ENCODE measurements around the gene SNX25.
"Not testable (repeated sequence)": the region's sequence is repeated elsewhere in the genome, so short reads cannot be mapped to it uniquely, and the experiment has no call there.

DNA sequence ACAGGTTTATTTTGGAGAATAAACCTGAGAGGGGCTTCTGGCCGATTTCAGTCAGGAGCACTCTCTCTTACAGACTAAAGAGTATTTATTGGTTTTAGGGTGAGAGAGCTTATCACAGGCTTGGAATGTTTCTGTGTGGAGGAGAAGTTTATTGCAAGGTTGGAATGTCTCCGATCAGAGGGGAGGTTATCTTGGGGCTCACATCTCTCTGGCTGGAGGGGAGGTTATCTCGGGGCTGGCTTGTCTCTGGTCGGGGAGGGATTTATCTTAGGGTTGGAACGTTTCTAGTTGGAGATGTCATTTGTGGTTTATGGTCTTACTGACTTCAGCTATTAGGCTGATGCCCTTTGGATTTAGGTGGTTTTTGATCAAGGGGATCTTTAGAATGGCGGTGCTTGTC is 115.0 kb downstream of the SNX25 start:
- TF ChIP-seq, protein P1, sequence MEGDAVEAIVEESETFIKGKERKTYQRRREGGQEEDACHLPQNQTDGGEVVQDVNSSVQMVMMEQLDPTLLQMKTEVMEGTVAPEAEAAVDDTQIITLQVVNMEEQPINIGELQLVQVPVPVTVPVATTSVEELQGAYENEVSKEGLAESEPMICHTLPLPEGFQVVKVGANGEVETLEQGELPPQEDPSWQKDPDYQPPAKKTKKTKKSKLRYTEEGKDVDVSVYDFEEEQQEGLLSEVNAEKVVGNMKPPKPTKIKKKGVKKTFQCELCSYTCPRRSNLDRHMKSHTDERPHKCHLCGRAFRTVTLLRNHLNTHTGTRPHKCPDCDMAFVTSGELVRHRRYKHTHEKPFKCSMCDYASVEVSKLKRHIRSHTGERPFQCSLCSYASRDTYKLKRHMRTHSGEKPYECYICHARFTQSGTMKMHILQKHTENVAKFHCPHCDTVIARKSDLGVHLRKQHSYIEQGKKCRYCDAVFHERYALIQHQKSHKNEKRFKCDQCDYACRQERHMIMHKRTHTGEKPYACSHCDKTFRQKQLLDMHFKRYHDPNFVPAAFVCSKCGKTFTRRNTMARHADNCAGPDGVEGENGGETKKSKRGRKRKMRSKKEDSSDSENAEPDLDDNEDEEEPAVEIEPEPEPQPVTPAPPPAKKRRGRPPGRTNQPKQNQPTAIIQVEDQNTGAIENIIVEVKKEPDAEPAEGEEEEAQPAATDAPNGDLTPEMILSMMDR (IDR thresholded peaks at IDR 0.05), result not testable (repeated sequence)
- not testable (repeated sequence) for TF ChIP-seq EZH2 (IDR thresholded peaks at IDR 0.05; ENCODE audit: borderline replicate concordance, insufficient read depth, low read depth, low read length, poor library complexity, severe bottlenecking)

Data from B cell (primary cell).